Activated T-cell treated with anti-CD3 and anti-CD28 coated beads, Interleukin-2, amount 50 U/mL, for 4 hours (primary cell): ENCODE data around the gene RSRC2. TPM values are rescaled to one million over a fixed set of nuclear protein-coding genes. Genes with fewer than 3 reads are reported as not detected.
A peak's percentile ranks its signal among the peaks of the same experiment; 100 is the strongest.
"Not testable (repeated sequence)": the region's sequence is repeated elsewhere in the genome, so short reads cannot be mapped to it uniquely, and the experiment has no call there.

Experiments
- ATAC-seq, 2 donors: fragments of 200-7000 bp; cut with Tn5 transposase; one replicate each; pipeline ENCODE4 v1.10.0; 2021
- DNase-seq: peaks from one replicate; pipeline ENCODE4 v3.0.0-alpha.2; 2020
- H3K27me3 Mint-ChIP-seq: one replicate; pipeline ENCODE4 v1.8.0; 2021; ENCODE audit warnings: low read depth, mixed read lengths
- H3K36me3 Mint-ChIP-seq: one replicate; pipeline ENCODE4 v1.8.0; 2022; ENCODE audit warnings: mixed read lengths; ENCODE audit not compliant: insufficient read depth
- H3K4me1 Mint-ChIP-seq: one replicate; pipeline ENCODE4 v1.8.0; 2021; ENCODE audit warnings: low read depth, mixed read lengths
- H3K4me3 Mint-ChIP-seq: one replicate; pipeline ENCODE4 v1.8.0; 2021; ENCODE audit warnings: mild to moderate bottlenecking, moderate library complexity, mixed read lengths
- H3K9me3 Mint-ChIP-seq: one replicate; pipeline ENCODE4 v1.8.0; 2021; ENCODE audit warnings: mixed read lengths
- total RNA-seq, 3 donors: library from RNA; stranded (reverse); gene quantifications; one replicate each; pipeline ENCODE4 v1.2.1, GENCODE V29; 2021

The RSRC2 gene
- total RNA-seq, 3 donors from 2014 or later, result 84.7 to 97.3 (median 90.7) TPM

- ATAC-seq (no peak), DNase-seq (no peak)
- Mint-ChIP-seq H3K4me1 (peaks cover 9% of the 10 kb centered on the region), H3K9me3 (no peaks in the 10 kb centered on the region), H3K36me3 (peaks cover 31% of the 10 kb centered on the region), H3K4me3 (no peak overlapping the region), H3K27me3 (no peaks in the 10 kb centered on the region)
Measured at GRCh38 chr12:122506393-122506938, 20.3 kb downstream of the RSRC2 start.

GRCh38 chr12:122505419-122506051, 21.2 kb downstream of the RSRC2 start:
- Mint-ChIP-seq H3K4me3 (no peak overlapping the region), H3K36me3 (peaks cover 28% of the 10 kb centered on the region), H3K27me3 (no peaks in the 10 kb centered on the region), H3K9me3 (no peaks in the 10 kb centered on the region), H3K4me1 (peaks cover 16% of the 10 kb centered on the region)
- no peak for DNase-seq
- no peak for ATAC-seq

- H3K4me1 Mint-ChIP-seq, result peaks cover 22% of the 10 kb centered on the region
- peaks cover 27% of the 10 kb centered on the region for H3K36me3 Mint-ChIP-seq
- no peaks in the 10 kb centered on the region for H3K27me3 Mint-ChIP-seq
- H3K9me3 Mint-ChIP-seq, result no peaks in the 10 kb centered on the region
- DNase-seq (no peak), ATAC-seq (no peak)
- no peak overlapping the region for H3K4me3 Mint-ChIP-seq
Measured at GRCh38 chr12:122503783-122504590, 22.7 kb downstream of the RSRC2 start.

GRCh38 chr12:122503147-122503751, 23.5 kb downstream of the RSRC2 start:
- Mint-ChIP-seq H3K9me3 (no peaks in the 10 kb centered on the region), H3K27me3 (no peaks in the 10 kb centered on the region), H3K4me3 (no peak overlapping the region), H3K36me3 (peaks cover 30% of the 10 kb centered on the region), H3K4me1 (peaks cover 28% of the 10 kb centered on the region)
- DNase-seq, result no peak
- ATAC-seq, result no peak

DNA sequence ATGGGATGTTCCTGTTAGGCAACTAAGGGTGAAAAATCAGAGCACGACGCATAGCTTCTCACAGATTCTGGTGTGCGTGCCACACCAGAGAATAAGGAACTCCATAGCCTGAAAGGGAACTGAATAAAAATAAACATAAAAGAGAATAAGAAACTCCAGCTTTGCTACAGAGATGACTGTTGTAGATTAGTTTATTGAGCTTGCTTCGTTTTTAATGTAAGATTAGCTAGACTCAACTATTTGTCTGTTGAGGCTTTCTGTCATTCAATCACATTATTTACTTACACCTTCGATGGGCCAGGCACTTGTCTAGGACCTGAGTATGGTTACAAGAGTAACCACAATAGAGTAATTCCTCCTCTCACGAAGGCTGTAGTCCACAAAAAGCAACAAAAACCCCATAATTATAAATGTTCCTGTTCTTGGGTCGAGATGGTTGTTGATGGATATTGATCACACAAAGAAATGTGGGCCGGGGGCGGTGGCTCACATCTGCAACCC, 25.2 kb downstream of the RSRC2 start:
- DNase-seq (no peak), ATAC-seq (no peak)
- Mint-ChIP-seq H3K36me3 (peaks cover 26% of the 10 kb centered on the region), H3K4me3 (peak overlapping the region; percentile 98), H3K4me1 (peaks cover 36% of the 10 kb centered on the region), H3K27me3 (no peaks in the 10 kb centered on the region), H3K9me3 (no peaks in the 10 kb centered on the region)

- Mint-ChIP-seq H3K27me3 (no peaks in the 10 kb centered on the region), H3K36me3 (peaks cover 21% of the 10 kb centered on the region), H3K4me1 (peaks cover 37% of the 10 kb centered on the region), H3K4me3 (peak within 1 kb of the TSS; percentile 98), H3K9me3 (no peaks in the 10 kb centered on the region)
- ATAC-seq (peak; percentile 95 to 97), DNase-seq (peak; percentile 94)
Measured at GRCh38 chr12:122500685-122501488, 25.8 kb downstream of the RSRC2 start, which contains the start of gene ZCCHC8. Gene ZCCHC8 (minus strand): TSS chr12:122500932. CDS start chr12:122500840, 92 bp downstream.

DNA sequence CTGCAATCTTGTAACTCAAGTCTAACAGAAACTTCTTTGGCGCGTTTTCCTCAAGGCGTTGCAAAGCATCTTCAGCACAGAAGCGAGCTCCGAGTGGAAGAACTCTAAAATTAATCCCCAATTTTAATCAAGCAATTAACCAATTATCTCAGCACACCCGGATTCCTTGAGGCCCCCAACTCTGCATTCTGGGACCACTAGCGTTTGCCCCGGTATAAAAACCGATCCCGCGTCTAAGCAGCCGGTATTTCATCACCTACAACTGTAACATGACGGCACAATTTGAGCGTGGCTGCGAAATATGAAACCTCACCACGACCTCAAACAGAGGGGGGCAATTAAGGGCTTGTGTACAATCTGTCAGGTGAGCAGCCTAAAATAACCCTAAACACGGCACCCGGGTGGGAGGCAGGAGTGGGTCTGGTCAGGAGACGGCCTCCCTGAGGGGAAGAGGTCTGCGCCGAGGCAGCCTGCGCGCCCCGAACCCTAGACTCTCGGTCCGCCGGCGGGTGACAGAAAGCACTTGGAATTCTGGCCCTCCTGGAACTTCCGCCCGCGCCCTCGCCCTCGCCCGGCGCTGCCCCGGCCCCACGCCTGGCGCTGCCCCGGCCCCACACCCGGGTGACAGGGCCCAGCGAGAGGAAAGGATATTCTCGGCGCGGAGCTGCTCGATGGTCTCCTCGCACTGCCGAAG, 26.6 kb downstream of the RSRC2 start:
- peaks cover 18% of the 10 kb centered on the region for H3K36me3 Mint-ChIP-seq
- DNase-seq (peak; percentile 34), ATAC-seq (peak; percentile 26 to 31)
- peaks cover 39% of the 10 kb centered on the region for H3K4me1 Mint-ChIP-seq
- H3K4me3 Mint-ChIP-seq, result peak overlapping the region; percentile 98
- no peaks in the 10 kb centered on the region for H3K27me3 Mint-ChIP-seq
- no peaks in the 10 kb centered on the region for H3K9me3 Mint-ChIP-seq

DNA sequence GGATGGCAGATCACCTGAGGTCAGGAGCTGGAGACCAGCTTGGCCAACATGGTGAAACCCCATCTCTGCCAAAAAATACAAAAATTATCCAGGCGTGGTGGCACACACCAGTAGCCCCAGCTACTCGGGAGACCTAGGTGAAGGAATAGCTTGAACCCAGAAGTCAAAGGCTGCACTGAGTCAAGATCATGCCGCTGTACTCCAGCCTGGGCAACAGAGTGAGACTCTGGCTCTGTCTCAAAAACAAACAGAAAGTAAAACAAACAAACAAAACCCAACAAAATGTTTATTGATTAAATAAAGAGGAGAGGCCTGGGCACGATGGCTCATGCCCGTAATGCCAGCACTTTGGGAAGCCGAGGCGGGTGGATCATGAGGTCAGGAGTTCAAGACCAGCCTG, 31.5 kb downstream of the RSRC2 start:
- no peaks in the 10 kb centered on the region for H3K9me3 Mint-ChIP-seq
- ATAC-seq (no peak), DNase-seq (no peak)
- H3K4me1 Mint-ChIP-seq, result peaks cover 27% of the 10 kb centered on the region
- peaks cover 26% of the 10 kb centered on the region for H3K36me3 Mint-ChIP-seq
- H3K4me3 Mint-ChIP-seq, result no peak overlapping the region
- no peaks in the 10 kb centered on the region for H3K27me3 Mint-ChIP-seq

DNA sequence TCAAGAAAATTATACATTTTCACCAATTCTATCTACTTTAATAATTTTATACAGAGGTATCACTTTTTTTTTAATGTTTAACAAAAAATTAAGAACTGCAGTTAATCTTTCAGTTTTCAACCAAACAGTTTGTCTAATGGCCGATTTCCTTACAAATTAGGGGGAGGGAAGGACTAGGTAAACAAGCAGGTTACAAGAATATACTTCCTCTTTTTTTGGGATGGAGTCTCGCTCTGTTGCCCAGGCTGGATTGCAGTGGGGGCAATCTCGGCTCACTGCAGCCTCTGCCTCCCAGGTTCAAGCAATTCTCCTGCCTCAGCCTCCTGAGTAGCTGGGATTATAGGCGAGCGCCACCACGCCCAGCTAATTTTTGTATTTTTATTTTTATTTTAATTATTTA, 33.5 kb downstream of the RSRC2 start:
- not testable (repeated sequence) for H3K27me3 Mint-ChIP-seq, H3K4me3 Mint-ChIP-seq, ATAC-seq, DNase-seq, H3K9me3 Mint-ChIP-seq
- peaks cover 16% of the 10 kb centered on the region for H3K4me1 Mint-ChIP-seq
- H3K36me3 Mint-ChIP-seq, result peaks cover 29% of the 10 kb centered on the region

- ATAC-seq (no peak), DNase-seq (no peak)
- H3K9me3 Mint-ChIP-seq, result no peaks in the 10 kb centered on the region
- H3K4me1 Mint-ChIP-seq, result peaks cover 10% of the 10 kb centered on the region
- H3K4me3 Mint-ChIP-seq, result no peak overlapping the region
- H3K36me3 Mint-ChIP-seq, result peaks cover 32% of the 10 kb centered on the region
- no peaks in the 10 kb centered on the region for H3K27me3 Mint-ChIP-seq
Measured at GRCh38 chr12:122491991-122492390, 34.7 kb downstream of the RSRC2 start.

DNA sequence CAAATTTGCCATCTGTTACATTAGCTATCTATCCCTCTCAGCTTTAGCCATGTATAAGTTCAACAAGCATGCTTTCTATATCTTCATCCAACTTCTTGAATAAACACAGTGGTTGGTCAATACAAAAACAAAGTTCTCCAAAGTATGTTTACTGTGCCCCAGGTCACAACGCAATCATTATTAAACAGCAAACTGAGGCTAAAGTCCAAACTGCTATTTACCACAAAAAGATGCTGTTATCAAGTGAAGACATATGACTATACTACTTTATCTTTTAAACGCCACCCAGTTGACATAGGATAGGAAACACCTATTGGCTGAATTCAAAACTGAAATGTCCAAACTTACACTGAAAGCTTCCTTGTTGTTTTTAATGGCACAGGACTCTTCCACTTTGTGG, 37.7 kb downstream of the RSRC2 start:
- ATAC-seq, result no peak
- H3K9me3 Mint-ChIP-seq, result no peaks in the 10 kb centered on the region

DNA sequence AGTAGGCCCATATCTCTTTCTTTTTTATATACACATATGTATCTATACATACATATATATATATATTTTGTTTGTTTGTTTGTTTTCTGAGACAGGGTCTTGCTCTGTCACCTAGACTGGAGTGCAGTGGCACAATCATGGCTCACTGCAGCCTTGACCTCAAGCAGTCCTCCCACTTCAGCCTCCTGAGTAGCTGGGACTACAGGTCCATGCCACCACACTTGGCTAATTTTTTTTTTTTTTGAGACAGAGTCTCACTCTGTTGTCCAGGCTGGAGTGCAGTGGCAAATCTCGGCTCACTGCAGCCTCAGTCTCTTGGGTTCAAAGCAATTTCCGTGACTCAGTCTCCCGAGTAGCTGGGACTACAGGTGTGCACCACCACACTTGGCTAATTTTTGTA, 38.9 kb downstream of the RSRC2 start:
- peaks cover 50% of the 10 kb centered on the region for H3K36me3 Mint-ChIP-seq
- not testable (repeated sequence) for H3K9me3 Mint-ChIP-seq, H3K4me3 Mint-ChIP-seq, H3K4me1 Mint-ChIP-seq, ATAC-seq, DNase-seq, H3K27me3 Mint-ChIP-seq

More for the DNA sequence above, 37.7 kb downstream of the RSRC2 start:
- peaks cover 1% of the 10 kb centered on the region for H3K4me1 Mint-ChIP-seq
- H3K27me3 Mint-ChIP-seq, result no peaks in the 10 kb centered on the region
- DNase-seq, result no peak
- peaks cover 44% of the 10 kb centered on the region for H3K36me3 Mint-ChIP-seq
- no peak overlapping the region for H3K4me3 Mint-ChIP-seq

DNA sequence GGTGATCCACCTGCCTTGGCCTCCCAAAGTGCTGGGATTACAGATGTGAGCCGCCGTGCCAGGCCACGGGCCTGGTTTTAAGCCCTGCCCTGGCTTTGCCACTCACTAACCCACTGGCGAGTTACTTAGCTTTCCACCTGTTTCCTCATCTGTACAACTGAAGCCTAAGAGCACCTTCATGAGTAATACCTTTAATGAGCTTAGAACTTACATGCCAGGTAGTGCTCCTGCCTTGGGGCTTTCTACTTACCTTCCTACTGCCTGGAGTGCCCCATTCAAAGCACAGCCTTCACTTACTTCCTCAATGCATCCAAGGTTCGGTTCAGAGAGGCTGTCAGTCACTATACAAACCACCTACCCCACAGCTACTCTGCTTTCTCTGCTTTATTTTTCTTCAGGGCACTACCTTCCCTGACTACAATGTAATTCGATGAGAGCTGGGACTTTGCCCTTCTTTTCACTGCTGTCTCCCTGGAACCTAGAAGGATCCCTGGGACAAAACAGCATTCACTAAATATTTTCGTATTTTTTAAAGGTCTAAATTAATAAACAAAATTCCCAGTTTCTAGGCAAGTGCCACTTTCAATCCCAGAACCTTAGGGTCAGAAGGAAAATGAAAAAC, 39.8 kb downstream of the RSRC2 start:
- H3K27me3 Mint-ChIP-seq, result no peaks in the 10 kb centered on the region
- no peak for DNase-seq
- H3K36me3 Mint-ChIP-seq, result peaks cover 45% of the 10 kb centered on the region
- H3K4me3 Mint-ChIP-seq, result no peak overlapping the region
- H3K9me3 Mint-ChIP-seq, result no peaks in the 10 kb centered on the region
- H3K4me1 Mint-ChIP-seq, result peaks cover 7% of the 10 kb centered on the region
- ATAC-seq, result no peak
